Activated B cell treated with CpG ODN at 0.5 μM for 24 hours (primary cell): ENCODE results near the gene HDLBP. TPM values are rescaled to one million over a fixed set of nuclear protein-coding genes. Genes with fewer than 3 reads are reported as not detected.

Experiments used
- ATAC-seq: fragments of 200-7000 bp; cut with Tn5 transposase; one replicate; pipeline ENCODE4 v1.10.0; 2021; ENCODE audit warnings: low read depth, mild to moderate bottlenecking, moderate library complexity
- CTCF ChIA-PET: fragments of 350-600 bp; sonication (Branson Sonifier 250); formaldehyde crosslinking; loops from one replicate; lab custom pipeline; 2021; ENCODE audit warnings: antibody characterized with exemption; lab: Charles Lee
- POLR2A ChIA-PET: fragments of 350-600 bp; sonication (Branson Sonifier 250); formaldehyde crosslinking; loops from one replicate; lab custom pipeline; 2021; ENCODE audit warnings: antibody characterized with exemption; lab: Charles Lee
- DNase-seq: peaks from one replicate; pipeline ENCODE4 v3.0.0; 2022
- H3K27ac Mint-ChIP-seq: one replicate; pipeline ENCODE4 v1.8.0; 2020; ENCODE audit warnings: mixed read lengths
- H3K27me3 Mint-ChIP-seq: one replicate; pipeline ENCODE4 v1.8.0; 2021; ENCODE audit warnings: mixed read lengths
- H3K36me3 Mint-ChIP-seq: one replicate; pipeline ENCODE4 v1.8.0; 2021; ENCODE audit warnings: low read depth, mixed read lengths
- H3K4me1 Mint-ChIP-seq: one replicate; pipeline ENCODE4 v1.8.0; 2021; ENCODE audit warnings: mixed read lengths
- H3K4me3 Mint-ChIP-seq: one replicate; pipeline ENCODE4 v1.8.0; 2020; ENCODE audit warnings: mild to moderate bottlenecking, mixed read lengths
- H3K9me3 Mint-ChIP-seq: one replicate; pipeline ENCODE4 v1.8.0; 2020; ENCODE audit warnings: mixed read lengths
- intact Hi-C: fragments of 100-400 bp; cut with micrococcal nuclease; formaldehyde crosslinking; loops from one replicate; pipeline ENCODE4 v1.15.1; 2024
- total RNA-seq: library from RNA; stranded (reverse); gene quantifications from 2 replicates; pipeline ENCODE4 v1.2.3, GENCODE V29; 2022
- TF ChIP-seq, protein P1 (sequence below): fragments of 200-600 bp; IDR thresholded peaks from one replicate; pipeline ENCODE4 v1.8.0; 2022; ENCODE audit warnings: antibody characterized with exemption, mild to moderate bottlenecking

The HDLBP gene
- total RNA-seq, 1 donor from 2014 or later, result 168 TPM

DNA sequence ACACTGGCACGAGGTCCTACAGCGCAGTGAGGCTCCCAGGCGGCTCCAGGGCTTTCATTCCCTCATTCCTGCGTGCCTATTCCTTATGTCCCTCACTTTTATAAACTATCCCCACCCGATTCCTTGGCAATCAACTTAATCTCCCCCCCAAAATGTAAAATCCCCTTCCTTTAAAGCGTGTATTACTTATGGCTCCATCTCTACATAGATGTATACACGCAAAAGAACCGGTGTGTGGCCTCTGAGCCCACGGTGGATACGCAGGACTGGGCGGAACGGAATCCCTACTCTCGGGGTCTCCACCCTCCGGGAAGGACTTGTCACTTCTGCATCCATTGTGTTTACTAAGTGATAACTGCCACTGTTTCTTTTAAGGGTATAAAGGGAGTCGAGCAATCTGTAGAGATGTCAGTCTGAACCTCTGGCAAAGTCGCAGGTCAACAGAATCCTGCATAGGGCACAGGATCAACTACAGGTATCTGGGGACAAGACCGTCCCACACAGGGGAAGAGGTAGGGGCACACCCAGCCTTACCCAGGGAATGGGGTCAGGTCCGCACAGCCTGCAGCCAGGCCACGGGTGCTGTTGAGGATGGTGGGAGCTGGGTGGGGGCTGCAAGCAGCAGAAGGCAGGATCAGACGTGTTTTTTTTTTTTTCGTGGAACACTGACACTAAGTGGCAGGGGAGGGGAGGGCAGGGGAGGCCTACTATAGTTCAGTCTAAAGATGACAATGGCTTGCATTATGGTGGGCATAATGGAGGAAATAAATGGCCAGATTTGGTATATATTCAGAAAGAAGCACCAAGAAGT is 42.1 kb downstream of the HDLBP start:
- ATAC-seq (no peak), DNase-seq (no peak)
- TF ChIP-seq, protein P1, sequence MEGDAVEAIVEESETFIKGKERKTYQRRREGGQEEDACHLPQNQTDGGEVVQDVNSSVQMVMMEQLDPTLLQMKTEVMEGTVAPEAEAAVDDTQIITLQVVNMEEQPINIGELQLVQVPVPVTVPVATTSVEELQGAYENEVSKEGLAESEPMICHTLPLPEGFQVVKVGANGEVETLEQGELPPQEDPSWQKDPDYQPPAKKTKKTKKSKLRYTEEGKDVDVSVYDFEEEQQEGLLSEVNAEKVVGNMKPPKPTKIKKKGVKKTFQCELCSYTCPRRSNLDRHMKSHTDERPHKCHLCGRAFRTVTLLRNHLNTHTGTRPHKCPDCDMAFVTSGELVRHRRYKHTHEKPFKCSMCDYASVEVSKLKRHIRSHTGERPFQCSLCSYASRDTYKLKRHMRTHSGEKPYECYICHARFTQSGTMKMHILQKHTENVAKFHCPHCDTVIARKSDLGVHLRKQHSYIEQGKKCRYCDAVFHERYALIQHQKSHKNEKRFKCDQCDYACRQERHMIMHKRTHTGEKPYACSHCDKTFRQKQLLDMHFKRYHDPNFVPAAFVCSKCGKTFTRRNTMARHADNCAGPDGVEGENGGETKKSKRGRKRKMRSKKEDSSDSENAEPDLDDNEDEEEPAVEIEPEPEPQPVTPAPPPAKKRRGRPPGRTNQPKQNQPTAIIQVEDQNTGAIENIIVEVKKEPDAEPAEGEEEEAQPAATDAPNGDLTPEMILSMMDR, result no peak
- peak overlapping the region; percentile 71 for H3K4me3 Mint-ChIP-seq
- peaks cover 10% of the 10 kb centered on the region for H3K36me3 Mint-ChIP-seq
- peaks cover 33% of the 10 kb centered on the region for H3K4me1 Mint-ChIP-seq
- peak overlapping the region; percentile 24 for H3K27ac Mint-ChIP-seq
- ChIA-PET CTCF (no interaction called here), POLR2A (no interaction called here)
- H3K27me3 Mint-ChIP-seq, result no peaks in the 10 kb centered on the region
- peaks cover 4% of the 10 kb centered on the region for H3K9me3 Mint-ChIP-seq
- intact Hi-C loops, result loop anchor here (5.0 to 10.0 kb wide), 3 partner anchors 84 to 341 kb away; partner anchors contain the start of gene FARP2

DNA sequence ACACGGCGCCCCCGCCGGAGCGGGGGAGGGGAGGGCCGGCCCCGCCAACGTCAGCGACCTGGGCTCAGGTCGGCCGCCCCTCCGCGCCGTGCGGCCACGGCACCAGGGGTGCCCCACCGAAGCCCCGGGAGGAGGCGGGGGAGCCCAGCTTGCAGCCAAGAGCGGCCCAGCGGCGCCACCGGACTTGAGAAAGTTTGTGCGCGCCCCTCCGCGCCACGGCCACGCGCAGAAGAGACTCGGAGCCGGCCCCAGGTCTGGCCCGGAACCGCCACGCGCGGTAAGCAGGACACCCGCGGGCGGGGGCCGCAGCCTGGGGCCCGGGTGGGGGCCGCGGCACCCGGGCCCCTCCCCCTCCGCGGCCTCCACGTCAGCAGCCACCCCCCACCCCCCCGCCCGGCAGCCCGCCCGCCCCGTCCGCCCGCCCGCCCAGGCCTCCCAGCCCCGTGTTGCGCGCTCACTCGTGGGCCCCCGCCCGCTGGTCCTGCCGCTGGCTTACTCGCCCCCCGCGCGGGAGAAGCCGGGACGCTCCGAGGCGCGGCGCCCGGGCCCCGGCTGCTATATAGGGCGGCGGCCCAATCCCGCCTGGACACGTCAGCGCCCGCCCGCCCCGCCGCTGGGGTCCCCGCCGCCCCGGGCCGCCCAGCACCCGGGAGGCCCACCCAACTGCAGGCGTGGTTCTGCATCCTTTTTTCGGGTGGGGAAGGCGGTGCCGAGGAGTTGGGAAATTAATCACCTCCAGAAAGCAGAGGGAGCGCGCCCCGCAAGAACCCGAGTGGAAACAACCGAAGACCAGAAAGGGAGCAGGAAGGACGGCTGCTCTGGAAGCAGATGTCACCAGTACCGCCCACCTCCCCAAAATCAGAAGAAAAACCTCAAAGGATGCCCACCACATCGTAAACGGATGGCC is 42.9 kb downstream of the HDLBP start:
- Mint-ChIP-seq H3K36me3 (peaks cover 17% of the 10 kb centered on the region), H3K9me3 (peaks cover 4% of the 10 kb centered on the region), H3K27me3 (no peaks in the 10 kb centered on the region), H3K4me1 (peaks cover 36% of the 10 kb centered on the region), H3K4me3 (peak overlapping the region; percentile 71), H3K27ac (peak overlapping the region; percentile 24)
- intact Hi-C loops, result loop anchor here (1.0 to 10.0 kb wide), 5 partner anchors 43 to 342 kb away; partner anchors contain the start of genes FARP2, HDLBP and SEPTIN2
- ATAC-seq, result peak; percentile 70
- POLR2A ChIA-PET, result interaction anchor here (1.0 kb wide), 1 partner anchor 42 kb away, joined by 6 read pairs; no protein-coding TSS in a partner anchor
- TF ChIP-seq, protein P1, result no peak
- CTCF ChIA-PET, result no interaction called here
- peak; percentile 60 for DNase-seq

DNA sequence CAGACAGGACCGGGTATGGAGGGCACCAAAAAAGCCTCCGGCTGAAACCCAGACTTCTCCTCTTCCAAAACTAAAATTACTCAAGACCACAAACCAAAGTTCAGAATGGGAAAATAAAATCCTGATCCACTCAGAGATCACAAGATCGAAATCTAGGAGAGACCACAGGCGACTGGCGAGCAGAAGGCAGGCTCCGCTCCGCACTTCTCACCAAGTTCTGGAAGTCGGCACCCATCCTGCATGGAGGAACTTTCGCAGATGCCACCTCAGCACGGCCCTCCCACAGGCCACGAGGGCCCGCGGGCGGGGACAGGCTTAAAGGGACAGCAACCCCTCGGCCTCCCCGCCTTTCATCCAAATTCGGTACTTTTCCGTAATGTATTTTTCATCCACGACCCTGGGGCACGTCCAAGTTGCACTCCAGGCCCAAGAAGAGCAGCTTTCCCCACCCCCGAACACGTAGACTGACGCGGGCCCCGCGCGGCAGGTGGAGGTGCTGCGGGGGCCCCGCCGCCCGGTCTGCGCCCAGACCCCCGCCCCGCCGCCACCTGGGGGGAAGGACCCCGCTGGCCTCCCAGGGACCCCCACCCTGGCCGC is 43.7 kb downstream of the HDLBP start:
- H3K36me3 Mint-ChIP-seq, result peaks cover 24% of the 10 kb centered on the region
- H3K27ac Mint-ChIP-seq, result peak overlapping the region; percentile 89
- H3K4me3 Mint-ChIP-seq, result peak overlapping the region; percentile 94
- ATAC-seq, result peak; percentile 70
- DNase-seq, result peak; percentile 52
- intact Hi-C loops, result loop anchor here (1.0 to 10.0 kb wide), 6 partner anchors 43 to 343 kb away; partner anchors contain the start of genes FARP2, HDLBP, SEPTIN2 and STK25
- peaks cover 36% of the 10 kb centered on the region for H3K4me1 Mint-ChIP-seq
- ChIA-PET CTCF (no interaction called here), POLR2A (interaction anchor here (1.0 to 1.1 kb wide), 2 partner anchors 43 to 45 kb away, joined by 6 read pairs; no protein-coding TSS in a partner anchor)
- TF ChIP-seq, protein P1, result no peak
- peaks cover 4% of the 10 kb centered on the region for H3K9me3 Mint-ChIP-seq
- H3K27me3 Mint-ChIP-seq, result no peaks in the 10 kb centered on the region

DNA sequence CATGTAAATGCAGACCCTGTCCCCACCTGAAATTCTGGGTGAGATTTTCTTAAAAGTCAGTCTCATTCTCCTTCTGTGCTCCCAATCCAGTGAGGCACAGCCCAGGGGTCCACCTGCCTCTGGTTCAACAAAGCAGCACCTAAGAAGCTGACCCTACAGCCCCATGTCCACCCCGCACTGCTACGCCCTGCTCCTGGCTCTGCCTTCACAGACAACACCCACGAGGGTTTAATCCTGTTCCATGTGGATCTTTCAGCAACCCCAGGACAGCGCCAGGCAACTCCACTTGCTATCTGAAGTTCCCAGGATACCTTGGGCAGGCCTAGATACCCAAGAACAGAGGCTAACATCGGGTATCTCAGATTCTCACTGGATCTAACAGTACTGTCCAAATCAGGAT is 44.9 kb downstream of the HDLBP start:
- Mint-ChIP-seq H3K4me1 (peaks cover 36% of the 10 kb centered on the region), H3K27ac (no peak overlapping the region), H3K36me3 (peaks cover 34% of the 10 kb centered on the region), H3K27me3 (no peaks in the 10 kb centered on the region), H3K9me3 (peaks cover 4% of the 10 kb centered on the region), H3K4me3 (peak overlapping the region; percentile 94)
- POLR2A ChIA-PET, result no interaction called here
- TF ChIP-seq, protein P1, result no peak
- CTCF ChIA-PET, result no interaction called here
- intact Hi-C loops, result loop anchor here (5.0 to 10.0 kb wide), 3 partner anchors 87 to 344 kb away; partner anchors contain the start of gene FARP2
- ATAC-seq (no peak), DNase-seq (no peak)
